Measurements from ENCODE around the gene TMEM167A.

The TMEM167A gene

GRCh38 chr5:83076742-83077661, at the start of gene TMEM167A, which contains the start of gene XRCC4:
Gene TMEM167A, minus strand, starts transcription at chr5:83077394. Its CDS starts 71 bp downstream, at chr5:83077323.
Gene XRCC4, plus strand, starts transcription at chr5:83077547. Its CDS starts 27,373 bp downstream, at chr5:83104920.
- DNase-seq, result peak; percentile 99

GRCh38 chr5:83126501-83126900, 49.3 kb upstream of the TMEM167A start:
- DNase-seq, result no peak

GRCh38 chr5:83125560-83125959, 48.4 kb upstream of the TMEM167A start:
- no peak for DNase-seq

GRCh38 chr5:83124593-83124992, 47.4 kb upstream of the TMEM167A start:
- DNase-seq, result no peak

- DNase-seq, result no peak
Measured at GRCh38 chr5:83118976-83119375, 41.8 kb upstream of the TMEM167A start.

- DNase-seq, result no peak
Measured at GRCh38 chr5:83118471-83118870, 41.3 kb upstream of the TMEM167A start.

GRCh38 chr5:83115816-83116215, 38.6 kb upstream of the TMEM167A start:
- DNase-seq, result no peak

GRCh38 chr5:83109380-83109779, 32.2 kb upstream of the TMEM167A start:
- DNase-seq, result no peak

- no peak for DNase-seq
Measured at GRCh38 chr5:83107692-83108420, 30.7 kb upstream of the TMEM167A start.

GRCh38 chr5:83104021-83104420, 26.8 kb upstream of the TMEM167A start:
- no peak for DNase-seq

GRCh38 chr5:83102364-83102980, 25.3 kb upstream of the TMEM167A start:
- DNase-seq, result no peak

GRCh38 chr5:83101514-83101913, 24.3 kb upstream of the TMEM167A start:
- DNase-seq, result no peak

- no peak for DNase-seq
Measured at GRCh38 chr5:83099445-83099844, 22.3 kb upstream of the TMEM167A start.

GRCh38 chr5:83099001-83099400, 21.8 kb upstream of the TMEM167A start:
- no peak for DNase-seq

- DNase-seq, result no peak
Measured at GRCh38 chr5:83097689-83098231, 20.6 kb upstream of the TMEM167A start.

- DNase-seq, result no peak
Measured at GRCh38 chr5:83096660-83097339, 19.6 kb upstream of the TMEM167A start.

GRCh38 chr5:83095957-83096539, 18.9 kb upstream of the TMEM167A start:
- no peak for DNase-seq

GRCh38 chr5:83095163-83095956, 18.2 kb upstream of the TMEM167A start:
- DNase-seq, result no peak

GRCh38 chr5:83093692-83094091, 16.5 kb upstream of the TMEM167A start:
- no peak for DNase-seq

GRCh38 chr5:83092619-83093018, 15.4 kb upstream of the TMEM167A start:
- DNase-seq, result peak; percentile 40 to 46

- DNase-seq, result no peak
Measured at GRCh38 chr5:83090169-83090568, 13.0 kb upstream of the TMEM167A start.

Data from Kasumi-1 (cell line).